GM12872 (cell line): ENCODE measurements around the gene RAB4B.

ENCODE experiments used
- CTCF ChIP-seq: IDR thresholded peaks from 3 replicates; pipeline ENCODE4 v1.5.1; 2011; ENCODE audit warnings: low read depth, mild to moderate bottlenecking, low read length, moderate library complexity; ENCODE audit not compliant: insufficient read depth

RAB4B gene

DNA sequence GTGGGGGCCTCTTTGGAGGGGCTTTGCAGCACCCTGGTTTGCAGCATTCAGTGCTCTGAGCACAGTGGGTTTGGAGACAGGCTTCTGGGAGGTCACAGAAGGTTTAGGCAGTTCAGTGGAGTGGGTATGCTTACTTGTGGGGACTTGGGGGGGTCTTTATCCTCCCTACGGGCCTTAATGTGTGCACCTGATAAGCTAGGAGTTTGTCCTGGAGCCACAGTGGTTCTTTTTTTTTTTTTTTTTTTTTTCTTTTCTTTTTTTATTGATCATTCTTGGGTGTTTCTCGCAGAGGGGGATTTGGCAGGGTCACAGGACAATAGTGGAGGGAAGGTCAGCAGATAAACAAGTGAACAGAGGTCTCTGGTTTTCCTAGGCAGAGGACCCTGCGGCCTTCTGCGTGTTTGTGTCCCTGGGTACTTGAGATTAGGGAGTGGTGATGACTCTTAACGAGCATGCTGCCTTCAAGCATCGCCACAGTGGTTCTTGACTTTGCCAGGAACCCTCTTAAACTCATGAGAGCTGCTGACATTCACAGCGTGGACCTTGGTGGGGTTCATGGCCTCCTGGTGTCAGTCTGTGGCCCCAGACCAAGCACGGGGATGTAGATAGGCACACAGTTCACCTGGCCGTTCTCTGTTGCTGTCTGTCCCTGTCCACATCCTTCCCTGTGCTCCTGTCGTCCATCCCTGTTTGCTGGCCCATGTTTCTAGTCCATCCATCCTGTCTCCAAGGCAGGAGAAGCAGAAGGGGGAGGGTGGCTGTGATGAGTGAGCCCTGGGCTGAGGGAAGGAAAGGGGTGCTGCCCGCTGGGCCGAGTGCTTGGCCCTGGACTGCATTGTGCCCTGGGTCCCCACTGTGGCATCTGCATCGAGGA, 23.6 kb downstream of the RAB4B start:
- TF ChIP-seq CTCF, result no peak

- TF ChIP-seq CTCF, result no peak
Measured at GRCh38 chr19:40802300-40803169, 24.5 kb downstream of the RAB4B start.

DNA sequence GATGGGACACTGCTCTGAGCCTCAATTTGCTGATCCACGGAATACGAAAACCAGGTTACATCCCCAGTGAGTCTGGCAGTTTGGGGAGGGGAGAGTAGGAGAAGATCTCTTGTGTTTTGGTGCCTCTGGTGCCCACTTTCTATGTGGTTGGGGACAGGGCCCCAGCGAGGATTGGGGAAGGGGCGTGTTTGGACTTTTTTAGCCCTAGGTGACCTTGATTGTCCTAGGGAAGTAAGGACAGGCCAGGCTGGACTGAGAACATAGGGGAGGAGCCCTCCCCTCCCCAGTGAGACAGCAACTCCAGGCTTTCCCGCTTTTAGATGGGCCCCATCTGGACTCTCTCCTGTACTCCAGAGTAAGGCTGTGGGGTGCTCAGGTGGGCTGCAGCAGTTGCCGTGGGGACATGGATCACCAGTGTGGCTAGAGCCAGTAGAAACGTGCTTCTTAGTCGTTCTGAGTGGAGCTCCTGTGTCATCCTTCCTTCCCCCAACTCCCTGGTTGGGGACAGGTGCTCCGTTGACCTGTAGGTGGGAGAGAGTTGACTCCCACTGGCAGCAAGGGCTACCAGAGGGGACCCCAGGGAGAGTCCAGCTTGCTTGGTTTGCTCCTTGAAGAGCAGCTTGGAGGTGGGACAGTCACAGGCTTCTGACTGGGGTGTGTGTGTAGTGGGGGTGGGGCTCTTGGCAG, 25.3 kb downstream of the RAB4B start:
- TF ChIP-seq CTCF, result no peak

GRCh38 chr19:40803857-40804782, 26.1 kb downstream of the RAB4B start:
- TF ChIP-seq CTCF, result no peak

DNA sequence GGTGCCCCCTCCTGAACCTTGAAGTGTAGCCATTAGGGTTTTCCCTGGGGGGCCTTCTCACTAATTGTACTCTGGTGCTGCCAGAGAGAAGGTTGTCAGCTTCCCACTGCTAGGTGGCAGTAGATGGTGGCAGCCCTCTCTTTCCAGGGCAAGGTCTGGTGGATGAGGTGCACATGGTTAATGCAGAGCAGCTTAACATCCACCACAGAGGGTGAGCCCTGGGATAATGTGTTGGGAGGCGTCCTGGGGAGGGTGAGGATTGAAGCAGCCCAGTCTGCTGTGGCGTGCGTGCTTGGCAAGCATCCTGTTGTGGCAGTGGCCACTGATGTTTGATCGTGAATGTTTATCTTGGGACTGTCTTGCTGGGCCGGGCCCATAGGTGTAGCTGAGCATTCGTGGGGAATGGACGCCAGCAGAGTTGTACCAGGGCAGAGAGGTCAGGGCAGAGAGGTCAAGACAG, 26.8 kb downstream of the RAB4B start:
- TF ChIP-seq CTCF, result peak; percentile 17; the same call in 1 of the 3 replicates

GRCh38 chr19:40805258-40805868, 27.3 kb downstream of the RAB4B start:
- TF ChIP-seq CTCF, result no peak
